Breast epithelium (tissue), 4 donors: ENCODE measurements around the gene C5. TPM values are rescaled to one million over a fixed set of nuclear protein-coding genes. Genes with fewer than 3 reads are reported as not detected.

Experiments
- DNase-seq, 2 donors: peaks; one replicate each; pipeline ENCODE4 v3.0.0-alpha.2; 2019; ENCODE audit warnings: low spot score in 2 of 2
- H3K27ac ChIP-seq, 2 donors: fragments of 200-600 bp; sonication (generic) in 1 of 2; one replicate each; pipeline ENCODE4 v1.5.1; 2016 to 2019; ENCODE audit warnings: mild to moderate bottlenecking in 1 of 2
- H3K27me3 ChIP-seq, 2 donors: fragments of 200-600 bp; sonication (generic) in 1 of 2; one replicate each; pipeline versions ENCODE4 v1.5.1 to v1.6.0; 2017 to 2019; ENCODE audit warnings: control low read depth in 1 of 2, mild to moderate bottlenecking in 1 of 2
- H3K36me3 ChIP-seq: fragments of 200-600 bp; one replicate; pipeline ENCODE4 v1.5.1; 2019
- H3K4me1 ChIP-seq, 2 donors: fragments of 200-600 bp; sonication (generic); one replicate each; pipeline ENCODE4 v1.5.1; 2016 to 2019; ENCODE audit warnings: control low read depth in 1 of 2
- H3K4me3 ChIP-seq, 3 donors: fragments of 200-600 bp; sonication (generic); 1 replicate in 2 of 3; 2 replicates in 1 of 3; pipeline ENCODE4 v1.5.1; 2016 to 2019; ENCODE audit warnings: mild to moderate bottlenecking in 3 of 3, moderate library complexity in 2 of 3
- H3K9me3 ChIP-seq, 2 donors: fragments of 200-600 bp; sonication (generic) in 1 of 2; one replicate each; pipeline ENCODE4 v1.5.1; 2016 to 2019; ENCODE audit warnings: control low read depth in 1 of 2
- CTCF ChIP-seq, 3 donors: fragments of 450-650 bp; IDR thresholded peaks; one replicate each; pipeline ENCODE4 v1.5.1; 2016 to 2017; ENCODE audit warnings: antibody characterized with exemption in 3 of 3, mild to moderate bottlenecking in 3 of 3, moderate library complexity in 3 of 3
- POLR2A ChIP-seq: fragments of 450-650 bp; IDR thresholded peaks from one replicate; pipeline ENCODE4 v1.6.1; 2016; ENCODE audit warnings: antibody characterized with exemption, mild to moderate bottlenecking, moderate library complexity
- POLR2AphosphoS5 ChIP-seq, 3 donors: sonication (generic); formaldehyde crosslinking; IDR thresholded peaks; one replicate each; pipeline ENCODE4 v1.6.1; 2017; ENCODE audit warnings: antibody characterized with exemption in 3 of 3
- intact Hi-C: fragments of 100-400 bp; cut with DNase I; formaldehyde crosslinking; loops from one replicate; pipeline ENCODE4 v1.15.1; 2023; ENCODE audit warnings: low total_unique reads
- total RNA-seq, 3 donors: library from RNA; depleted of rRNA; stranded (reverse); fragments of >200 nt; gene quantifications; one replicate each; pipeline ENCODE4 v1.1.0, GENCODE V29; 2016

The C5 gene
- total RNA-seq, 3 donors from 2014 or later: 5.9 to 22.7 (median 13.2) TPM

GRCh38 chr9:120944948-120945347 is 105.1 kb downstream of the C5 start:
- no peak for DNase-seq
- Histone ChIP-seq H3K4me3 (no peak overlapping the region), H3K27ac (no peak overlapping the region), H3K4me1 (no peaks in the 10 kb centered on the region), H3K9me3 (no peaks in the 10 kb centered on the region), H3K36me3 (no peaks in the 10 kb centered on the region), H3K27me3 (no peaks in the 10 kb centered on the region)
- TF ChIP-seq POLR2A: no peak
- no peak for TF ChIP-seq POLR2AphosphoS5 (IDR thresholded peaks at IDR 0.05)
- TF ChIP-seq CTCF (IDR thresholded peaks at IDR 0.05): no peak
- intact Hi-C loops: no loop called here

GRCh38 chr9:120944434-120944843 is 105.6 kb downstream of the C5 start:
- no peaks in the 10 kb centered on the region for H3K4me1 ChIP-seq

GRCh38 chr9:120942186-120943001 is 107.7 kb downstream of the C5 start:
- intact Hi-C loops: no loop called here
- no peaks in the 10 kb centered on the region for H3K36me3 ChIP-seq
- H3K27ac ChIP-seq: peak overlapping the region; percentile 75 to 80
- no peaks in the 10 kb centered on the region for H3K27me3 ChIP-seq
- H3K4me3 ChIP-seq: no peak overlapping the region
- no peaks in the 10 kb centered on the region for H3K9me3 ChIP-seq
- TF ChIP-seq CTCF (IDR thresholded peaks at IDR 0.05): no peak
- no peaks in the 10 kb centered on the region for H3K4me1 ChIP-seq
- no peak for DNase-seq

More at GRCh38 chr9:120944434-120944843, 105.6 kb downstream of the C5 start:
- Histone ChIP-seq H3K36me3 (no peaks in the 10 kb centered on the region), H3K9me3 (no peaks in the 10 kb centered on the region), H3K27ac (peak overlapping the region in 1 of 2 donors; percentile 7), H3K4me3 (no peak overlapping the region), H3K27me3 (no peaks in the 10 kb centered on the region)
- DNase-seq: no peak
- TF ChIP-seq POLR2A (no peak), CTCF (IDR thresholded peaks at IDR 0.05) (no peak), POLR2AphosphoS5 (IDR thresholded peaks at IDR 0.05) (no peak)
- intact Hi-C loops: no loop called here

GRCh38 chr9:120941046-120941770 is 108.9 kb downstream of the C5 start:
- Histone ChIP-seq H3K4me1 (peaks cover 0 to 4% of the 10 kb centered on the region in 2 donors), H3K9me3 (no peaks in the 10 kb centered on the region), H3K27me3 (no peaks in the 10 kb centered on the region), H3K36me3 (no peaks in the 10 kb centered on the region), H3K27ac (peak overlapping the region in 1 of 2 donors; percentile 27), H3K4me3 (no peak overlapping the region)
- DNase-seq: no peak
- TF ChIP-seq CTCF (IDR thresholded peaks at IDR 0.05) (no peak), POLR2AphosphoS5 (IDR thresholded peaks at IDR 0.05) (no peak), POLR2A (no peak)
- intact Hi-C loops: no loop called here

- TF ChIP-seq POLR2AphosphoS5 (IDR thresholded peaks at IDR 0.05): no peak
- TF ChIP-seq POLR2A: no peak
- no peak for TF ChIP-seq CTCF (IDR thresholded peaks at IDR 0.05)
- no peak for DNase-seq
- Histone ChIP-seq H3K27ac (no peak overlapping the region), H3K36me3 (no peaks in the 10 kb centered on the region), H3K4me3 (no peak overlapping the region), H3K27me3 (no peaks in the 10 kb centered on the region), H3K9me3 (no peaks in the 10 kb centered on the region), H3K4me1 (peaks cover 3 to 4% of the 10 kb centered on the region in 2 donors)
- intact Hi-C loops: no loop called here
Observed at GRCh38 chr9:120940573-120940972, 109.5 kb downstream of the C5 start.
